IMR-90 (cell line): ENCODE data around the gene NACC2. TPM values are rescaled to one million over a fixed set of nuclear protein-coding genes. Genes with fewer than 3 reads are reported as not detected.

Source experiments
- ATAC-seq: fragments of 200-7000 bp; cut with Tn5 transposase; 2 replicates; pipeline ENCODE4 v1.9.1; 2020; ENCODE audit warnings: low read depth, mild to moderate bottlenecking, moderate library complexity
- BruUV-seq: library from RNA; stranded (reverse); fragments of 400-500 nt; replicated peaks from 2 replicates; lab custom pipeline; 2021; lab: Mats Ljungman, UMichigan
- CTCF ChIA-PET: fragments of 300-600 bp; formaldehyde crosslinking; extraction: SDS; loops from one replicate; lab custom pipeline; 2021; ENCODE audit warnings: antibody characterized with exemption; lab: Yijun Ruan, JAX
- POLR2A ChIA-PET: fragments of 300-600 bp; sonication (Branson Sonifier 250); formaldehyde crosslinking; loops from one replicate; lab custom pipeline; 2022; ENCODE audit warnings: antibody characterized with exemption; ENCODE audit not compliant: unreplicated experiment; lab: Charles Lee
- DNase-seq: peaks from one replicate; pipeline ENCODE4 v3.0.0; 2013
- H2AFZ ChIP-seq: replicated peaks from 2 replicates; pipeline ENCODE3; 2013; ENCODE audit warnings: low read length, mild to moderate bottlenecking; ENCODE audit not compliant: poor library complexity
- H2AK5ac ChIP-seq: 2 replicates; pipeline ENCODE4 v1.6.1; 2013; ENCODE audit warnings: low read depth, low read length, inconsistent platforms
- H2AK9ac ChIP-seq: replicated peaks from 2 replicates; pipeline ENCODE3; 2013; ENCODE audit warnings: mild to moderate bottlenecking, low read depth, low read length, moderate library complexity; ENCODE audit not compliant: poor library complexity
- H2BK120ac ChIP-seq: 2 replicates; pipeline ENCODE4 v1.6.1; 2013; ENCODE audit warnings: low read depth, low read length, inconsistent platforms
- H2BK15ac ChIP-seq: 3 replicates; pipeline ENCODE4 v1.6.1; 2013; ENCODE audit warnings: low read depth, low read length, inconsistent platforms
- H2BK20ac ChIP-seq: 2 replicates; pipeline ENCODE4 v1.6.1; 2013; ENCODE audit warnings: low read depth, mild to moderate bottlenecking, inconsistent platforms, low read length, moderate library complexity
- H2BK5ac ChIP-seq: 2 replicates; pipeline ENCODE4 v1.6.1; 2013; ENCODE audit warnings: mild to moderate bottlenecking, low read depth, low read length, inconsistent platforms; ENCODE audit not compliant: poor library complexity, severe bottlenecking
- H3K14ac ChIP-seq: replicated peaks from 2 replicates; pipeline ENCODE4 v1.6.1; 2013; ENCODE audit warnings: low read depth, low read length, inconsistent platforms
- H3K18ac ChIP-seq: 2 replicates; pipeline ENCODE4 v1.6.1; 2013; ENCODE audit warnings: low read depth, low read length, control low read depth
- H3K23ac ChIP-seq: 2 replicates; pipeline ENCODE4 v1.6.1; 2013; ENCODE audit warnings: low read depth, low read length, inconsistent platforms
- H3K27ac ChIP-seq: 2 replicates; pipeline ENCODE4 v1.5.1; 2013; ENCODE audit warnings: mild to moderate bottlenecking, control low read depth, low read length; ENCODE audit not compliant: insufficient read depth
- H3K27me3 ChIP-seq: 2 replicates; pipeline ENCODE4 v1.6.1; 2013; ENCODE audit warnings: low read length; ENCODE audit not compliant: control insufficient read depth, insufficient read depth
- H3K36me3 ChIP-seq: 2 replicates; pipeline ENCODE4 v1.6.1; 2013; ENCODE audit warnings: low read length, mixed read lengths; ENCODE audit not compliant: control insufficient read depth, insufficient read depth
- H3K4ac ChIP-seq: 2 replicates; pipeline ENCODE4 v1.6.1; 2013; ENCODE audit warnings: low read depth, low read length, inconsistent platforms
- H3K4me1 ChIP-seq: 2 replicates; pipeline ENCODE4 v1.6.1; 2013; ENCODE audit warnings: low read length, mixed read lengths; ENCODE audit not compliant: control insufficient read depth, insufficient read depth
- H3K4me2 ChIP-seq: 2 replicates; pipeline ENCODE4 v1.6.1; 2013; ENCODE audit warnings: low read depth, mild to moderate bottlenecking, control low read depth, low read length, moderate library complexity
- H3K4me3 ChIP-seq: 2 replicates; pipeline ENCODE4 v1.5.1; 2013; ENCODE audit warnings: low read depth, mild to moderate bottlenecking, control low read depth, low read length, moderate library complexity; ENCODE audit not compliant: insufficient read depth
- H3K56ac ChIP-seq: 2 replicates; pipeline ENCODE4 v1.6.1; 2013; ENCODE audit warnings: low read length, inconsistent platforms; ENCODE audit not compliant: insufficient read depth; ENCODE audit errors: extremely low read depth
- H3K79me1 ChIP-seq, 2 experiments: 2 replicates each; pipeline ENCODE4 v1.6.1; 2013; ENCODE audit warnings: low read length in 2 of 2, inconsistent platforms in 1 of 2, low read depth in 1 of 2
- H3K9ac ChIP-seq: 2 replicates; pipeline ENCODE4 v1.6.1; 2013; ENCODE audit warnings: low read depth, low read length, control low read depth
- H3K9me1 ChIP-seq: 2 replicates; pipeline ENCODE4 v1.6.1; 2013; ENCODE audit warnings: low read length, inconsistent platforms; ENCODE audit not compliant: insufficient read depth
- H3K9me3 ChIP-seq: 2 replicates; pipeline ENCODE4 v1.6.1; 2013; ENCODE audit warnings: low read length; ENCODE audit not compliant: control insufficient read depth, insufficient read depth
- H4K20me1 ChIP-seq: 2 replicates; pipeline ENCODE4 v1.6.1; 2013; ENCODE audit warnings: low read length, inconsistent platforms; ENCODE audit not compliant: insufficient read depth
- H4K5ac ChIP-seq: 2 replicates; pipeline ENCODE4 v1.6.1; 2013; ENCODE audit warnings: mild to moderate bottlenecking, low read depth, low read length, control low read depth
- H4K8ac ChIP-seq, 2 experiments: 2 replicates each; pipeline ENCODE4 v1.6.1; 2013; ENCODE audit warnings: low read depth in 2 of 2, low read length in 2 of 2, control low read depth in 1 of 2, inconsistent platforms in 1 of 2
- H4K91ac ChIP-seq: 2 replicates; pipeline ENCODE4 v1.6.1; 2013; ENCODE audit warnings: low read depth, low read length, inconsistent platforms; ENCODE audit not compliant: insufficient read depth
- MAZ ChIP-seq: IDR thresholded peaks from 2 replicates; pipeline ENCODE4 v1.6.1; 2012; ENCODE audit warnings: low read depth, mild to moderate bottlenecking, low read length, improper control_type of control experiment, moderate library complexity, borderline replicate concordance
- WGBS, 2 experiments: methylation state at CpG; one replicate each; pipeline versions ENCODE4 v1.1.5 to v1.1.7; 2013; ENCODE audit warnings: missing lambda C conversion rate in 2 of 2; ENCODE audit not compliant: insufficient read length in 1 of 2; ENCODE audit errors: extremely low coverage in 2 of 2; 5-methylcytosine and 5-hydroxymethylcytosine counted together
- dilution Hi-C: fragments of 300-500 bp; cut with HindIII; formaldehyde crosslinking; loops from one replicate; pipeline ENCODE4 v1.14.3; 2018; ENCODE audit warnings: low sequenced_read_pairs; ENCODE audit not compliant: unreplicated experiment
- in situ Hi-C: fragments of 300-500 bp; cut with MboI; formaldehyde crosslinking; loops from 3 replicates; pipeline ENCODE4 v1.14.3; 2019; ENCODE audit warnings: low sequenced_read_pairs, inconsistent platforms, mixed read lengths
- intact Hi-C: fragments of 100-400 bp; cut with micrococcal nuclease; formaldehyde crosslinking; loops from 2 replicates; pipeline ENCODE4 v1.10.0; 2022
- polyA plus RNA-seq, 3 experiments: library from polyadenylated mRNA; depleted of rRNA; stranded (reverse); fragments of >200 nt; gene quantifications; 2 replicates each; pipeline ENCODE4 v1.2.3, GENCODE V29; 2012; ENCODE audit warnings: low replicate concordance in 1 of 3
- total RNA-seq: library from RNA; depleted of rRNA; stranded (reverse); fragments of >200 nt; gene quantifications from 2 replicates; pipeline ENCODE4 v1.2.3, GENCODE V29; 2012
- TF ChIP-seq, protein P1 (sequence below): fragments of 150-350 bp; IDR thresholded peaks from 2 replicates; pipeline ENCODE4 v1.6.1; 2016; ENCODE audit warnings: low read depth, mild to moderate bottlenecking, low read length, moderate library complexity, borderline replicate concordance

Gene NACC2
- total and polyA plus RNA-seq, 2 of the 4 experiments (the other 2 are of a cell fraction), result 7.9 to 19.0 TPM

GRCh38 chr9:136058084-136058483 lies 37.0 kb downstream of the NACC2 start:
- no peak overlapping the region for H3K18ac ChIP-seq
- no peak overlapping the region for H2AFZ ChIP-seq
- H3K79me1 ChIP-seq, result peaks cover 33 to 93% of the 10 kb centered on the region in 2 experiments
- no peak overlapping the region for H2BK5ac ChIP-seq
- WGBS, 2 experiments, result 100% methylated on average over 4 of the region's 13 CpGs; no CpG with 5 or more reads in 1 of the 2 experiments
- TF ChIP-seq, protein P1, sequence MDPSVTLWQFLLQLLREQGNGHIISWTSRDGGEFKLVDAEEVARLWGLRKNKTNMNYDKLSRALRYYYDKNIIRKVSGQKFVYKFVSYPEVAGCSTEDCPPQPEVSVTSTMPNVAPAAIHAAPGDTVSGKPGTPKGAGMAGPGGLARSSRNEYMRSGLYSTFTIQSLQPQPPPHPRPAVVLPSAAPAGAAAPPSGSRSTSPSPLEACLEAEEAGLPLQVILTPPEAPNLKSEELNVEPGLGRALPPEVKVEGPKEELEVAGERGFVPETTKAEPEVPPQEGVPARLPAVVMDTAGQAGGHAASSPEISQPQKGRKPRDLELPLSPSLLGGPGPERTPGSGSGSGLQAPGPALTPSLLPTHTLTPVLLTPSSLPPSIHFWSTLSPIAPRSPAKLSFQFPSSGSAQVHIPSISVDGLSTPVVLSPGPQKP, result no peak
- TF ChIP-seq MAZ, result no peak
- H4K5ac ChIP-seq, result no peak overlapping the region
- H3K23ac ChIP-seq, result no peak overlapping the region
- no peak overlapping the region for H2BK20ac ChIP-seq
- no peak overlapping the region for H2AK9ac ChIP-seq
- peaks cover 84% of the 10 kb centered on the region for H4K20me1 ChIP-seq
- ATAC-seq, result no peak
- no peak overlapping the region for H2BK15ac ChIP-seq
- no peak overlapping the region for H3K4ac ChIP-seq
- H3K9me3 ChIP-seq, result no peaks in the 10 kb centered on the region
- H3K9me1 ChIP-seq, result peaks cover 19% of the 10 kb centered on the region
- in situ Hi-C loops (no loop called here), dilution Hi-C loops (no loop called here), intact Hi-C loops (no loop called here)
- H3K56ac ChIP-seq, result no peak overlapping the region
- peaks cover 26% of the 10 kb centered on the region for H3K4me1 ChIP-seq
- no peaks in the 10 kb centered on the region; the same call in 1 of the 2 replicates for H3K36me3 ChIP-seq
- no peak overlapping the region for H2AK5ac ChIP-seq
- no peak overlapping the region for H3K9ac ChIP-seq
- no peak overlapping the region for H3K27ac ChIP-seq
- POLR2A ChIA-PET, result no interaction called here
- CTCF ChIA-PET, result no interaction called here
- no peak for DNase-seq
- H3K4me2 ChIP-seq, result no peak overlapping the region
- H2BK120ac ChIP-seq, result no peak overlapping the region
- H3K27me3 ChIP-seq, result no peaks in the 10 kb centered on the region
- H3K14ac ChIP-seq, result no peak overlapping the region
- no peak overlapping the region for H4K91ac ChIP-seq
- no peak overlapping the region for H3K4me3 ChIP-seq
- no TSS peak for BruUV-seq
- H4K8ac ChIP-seq, result no peak overlapping the region
